Gastroesophageal sphincter (tissue), 4 donors: Measurements from ENCODE around the gene F5. TPM values are rescaled to one million over a fixed set of nuclear protein-coding genes. Genes with fewer than 3 reads are reported as not detected.

ENCODE experiments used
- ATAC-seq: fragments of 150-250 bp; one replicate; pipeline ENCODE4 v1.9.1; 2016; ENCODE audit warnings: mild to moderate bottlenecking, moderate library complexity
- H3K27ac ChIP-seq, 4 donors: fragments of 200-600 bp; sonication (generic) in 3 of 4; 1 replicate in 3 of 4; 2 replicates in 1 of 4; pipeline ENCODE4 v1.5.1; 2016 to 2019
- H3K27me3 ChIP-seq: fragments of 200-600 bp; sonication (generic); one replicate; pipeline ENCODE4 v1.5.1; 2019
- H3K36me3 ChIP-seq, 2 donors: fragments of 200-600 bp; sonication (generic); one replicate each; pipeline ENCODE4 v1.5.1; 2019; ENCODE audit warnings: control low read depth in 1 of 2
- H3K4me1 ChIP-seq, 3 donors: fragments of 200-600 bp; sonication (generic); 1 replicate in 2 of 3; 2 replicates in 1 of 3; pipeline ENCODE4 v1.5.1; 2016 to 2019; ENCODE audit warnings: control low read depth in 2 of 3
- H3K4me3 ChIP-seq, 2 donors: fragments of 200-600 bp; sonication (generic); one replicate each; pipeline ENCODE4 v1.5.1; 2019; ENCODE audit warnings: mild to moderate bottlenecking in 1 of 2, moderate library complexity in 1 of 2
- H3K9me3 ChIP-seq, 3 donors: fragments of 200-600 bp; sonication (generic); one replicate each; pipeline ENCODE4 v1.5.1; 2017 to 2019; ENCODE audit warnings: control low read depth in 2 of 3
- CTCF ChIP-seq, 4 experiments: fragments of 200-600 bp in 2 of 4; fragments of 450-650 bp in 2 of 4; sonication (generic) in 1 of 4; IDR thresholded peaks; one replicate each; pipeline ENCODE4 v1.5.1; 2017 to 2019; ENCODE audit warnings: antibody characterized with exemption in 4 of 4, mild to moderate bottlenecking in 2 of 4, moderate library complexity in 2 of 4
- EP300 ChIP-seq: sonication (generic); formaldehyde crosslinking; IDR thresholded peaks from one replicate; pipeline ENCODE4 v1.6.1; 2017; ENCODE audit warnings: antibody characterized with exemption, mild to moderate bottlenecking
- POLR2A ChIP-seq, 2 donors: fragments of 450-650 bp; IDR thresholded peaks; one replicate each; pipeline ENCODE4 v1.6.1; 2017; ENCODE audit warnings: antibody characterized with exemption in 2 of 2, mild to moderate bottlenecking in 2 of 2, moderate library complexity in 1 of 2
- POLR2AphosphoS5 ChIP-seq: sonication (generic); formaldehyde crosslinking; IDR thresholded peaks from one replicate; pipeline ENCODE4 v1.6.1; 2017; ENCODE audit warnings: antibody characterized with exemption
- WGBS, 2 donors: methylation state at CpG; one replicate each; pipeline ENCODE4 v1.1.5; 2018; ENCODE audit warnings: low coverage in 1 of 2; 5-methylcytosine and 5-hydroxymethylcytosine counted together
- total RNA-seq, 4 donors: library from RNA; depleted of rRNA; stranded (reverse); fragments of >200 nt; gene quantifications; one replicate each; pipeline ENCODE4 v1.1.0, GENCODE V29; 2016

The F5 gene
- total RNA-seq, 4 donors from 2014 or later, result 0.12 to 3.5 (median 0.42) TPM; not detected in 1

GRCh38 chr1:169557131-169557530 is 29.1 kb downstream of the F5 start:
- no peak overlapping the region for H3K27ac ChIP-seq
- no peak for TF ChIP-seq EP300
- no peak for TF ChIP-seq POLR2AphosphoS5
- no peak for TF ChIP-seq POLR2A (IDR thresholded peaks at IDR 0.05)
- no peak for TF ChIP-seq CTCF (IDR thresholded peaks at IDR 0.05)
- no peaks in the 10 kb centered on the region for H3K36me3 ChIP-seq
- no peak overlapping the region for H3K4me3 ChIP-seq
- H3K9me3 ChIP-seq, result no peaks in the 10 kb centered on the region
- H3K27me3 ChIP-seq, result no peaks in the 10 kb centered on the region
- WGBS, 2 donors, result 59 to 72% methylated on average over 5 of the region's 5 CpGs
- no peak for ATAC-seq
- H3K4me1 ChIP-seq, result no peaks in the 10 kb centered on the region

- peak; percentile 28 for ATAC-seq
- TF ChIP-seq CTCF (IDR thresholded peaks at IDR 0.05), result peak; percentile 16 to 40 (median 34)
- no peak for TF ChIP-seq POLR2A (IDR thresholded peaks at IDR 0.05)
- Histone ChIP-seq H3K4me3 (no peak overlapping the region), H3K36me3 (no peaks in the 10 kb centered on the region), H3K4me1 (no peaks in the 10 kb centered on the region), H3K9me3 (no peaks in the 10 kb centered on the region), H3K27ac (no peak overlapping the region), H3K27me3 (no peaks in the 10 kb centered on the region)
- 31% methylated on average over 4 of the region's 4 CpGs for WGBS, 2 donors
Observed at GRCh38 chr1:169550294-169550693, 36.0 kb downstream of the F5 start.

GRCh38 chr1:169548282-169548681 is 38.0 kb downstream of the F5 start:
- TF ChIP-seq EP300 (no peak), CTCF (IDR thresholded peaks at IDR 0.05) (no peak), POLR2AphosphoS5 (no peak), POLR2A (IDR thresholded peaks at IDR 0.05) (no peak)
- 85 to 88% methylated on average over 2 of the region's 2 CpGs for WGBS, 2 donors

GRCh38 chr1:169546087-169546995 is 39.9 kb downstream of the F5 start:
- no peaks in the 10 kb centered on the region for H3K9me3 ChIP-seq
- H3K36me3 ChIP-seq, result no peaks in the 10 kb centered on the region
- TF ChIP-seq CTCF (IDR thresholded peaks at IDR 0.05), result peak; percentile 80 to 88 (median 84)
- peak; percentile 41 for TF ChIP-seq POLR2AphosphoS5
- TF ChIP-seq EP300, result no peak
- peak; percentile 81 for ATAC-seq
- WGBS, 2 donors, result 15 to 43% methylated on average over 8 to 12 of the region's 15 CpGs
- H3K27me3 ChIP-seq, result no peaks in the 10 kb centered on the region
- no peak overlapping the region for H3K27ac ChIP-seq
- no peak overlapping the region for H3K4me3 ChIP-seq
- H3K4me1 ChIP-seq, result no peaks in the 10 kb centered on the region

More at GRCh38 chr1:169548282-169548681, 38.0 kb downstream of the F5 start:
- Histone ChIP-seq H3K9me3 (no peaks in the 10 kb centered on the region), H3K4me1 (no peaks in the 10 kb centered on the region), H3K27me3 (no peaks in the 10 kb centered on the region), H3K36me3 (no peaks in the 10 kb centered on the region), H3K4me3 (no peak overlapping the region), H3K27ac (no peak overlapping the region)
- no peak for ATAC-seq

GRCh38 chr1:169545472-169545871 is 40.8 kb downstream of the F5 start:
- TF ChIP-seq EP300, result no peak
- no peak for TF ChIP-seq POLR2AphosphoS5
- no peak for TF ChIP-seq CTCF (IDR thresholded peaks at IDR 0.05)
- no peak for TF ChIP-seq POLR2A (IDR thresholded peaks at IDR 0.05)
- ATAC-seq, result no peak
- no peak overlapping the region for H3K4me3 ChIP-seq
- no peaks in the 10 kb centered on the region for H3K9me3 ChIP-seq
- no peak overlapping the region for H3K27ac ChIP-seq
- H3K36me3 ChIP-seq, result no peaks in the 10 kb centered on the region
- no peaks in the 10 kb centered on the region for H3K27me3 ChIP-seq
- 79 to 85% methylated on average over 2 of the region's 2 CpGs for WGBS, 2 donors
- H3K4me1 ChIP-seq, result no peaks in the 10 kb centered on the region
